Type B pancreatic cell (in vitro differentiated cells): Measurements from ENCODE around the gene R3HCC1L. TPM values are rescaled to one million over a fixed set of nuclear protein-coding genes. Genes with fewer than 3 reads are reported as not detected.

ENCODE experiments used
- DNase-seq: peaks from one replicate; pipeline ENCODE4 v3.0.0; 2021; ENCODE audit warnings: mixed read lengths; ENCODE audit not compliant: unreplicated experiment; ENCODE audit errors: extremely low spot score
- H3K27ac Mint-ChIP-seq: 2 replicates; pipeline ENCODE4 v1.8.0; 2021; ENCODE audit warnings: mild to moderate bottlenecking, mixed read lengths
- H3K27me3 Mint-ChIP-seq: 2 replicates; pipeline ENCODE4 v1.8.0; 2021; ENCODE audit warnings: mixed read lengths
- H3K36me3 Mint-ChIP-seq: 2 replicates; pipeline ENCODE4 v1.8.0; 2021; ENCODE audit warnings: mixed read lengths
- H3K4me1 Mint-ChIP-seq: one replicate; pipeline ENCODE4 v1.8.0; 2021; ENCODE audit warnings: mixed read lengths; ENCODE audit not compliant: unreplicated experiment
- H3K4me3 Mint-ChIP-seq: 2 replicates; pipeline ENCODE4 v1.8.0; 2021; ENCODE audit warnings: mild to moderate bottlenecking, mixed read lengths
- H3K9me3 Mint-ChIP-seq: 2 replicates; pipeline ENCODE4 v1.8.0; 2021; ENCODE audit warnings: mixed read lengths
- total RNA-seq: library from RNA; stranded (reverse); gene quantifications from 2 replicates; pipeline ENCODE4 v1.2.1, GENCODE V29; 2021; ENCODE audit warnings: low replicate concordance
- TF ChIP-seq, protein P1 (sequence below): fragments of 200-600 bp; sonication (generic); conservative IDR thresholded peaks from 2 replicates; pipeline ENCODE4 v1.5.0; 2021; ENCODE audit warnings: antibody characterized with exemption, mild to moderate bottlenecking

Gene R3HCC1L
- total RNA-seq, 1 donor from 2014 or later, result 15.4 TPM

DNA sequence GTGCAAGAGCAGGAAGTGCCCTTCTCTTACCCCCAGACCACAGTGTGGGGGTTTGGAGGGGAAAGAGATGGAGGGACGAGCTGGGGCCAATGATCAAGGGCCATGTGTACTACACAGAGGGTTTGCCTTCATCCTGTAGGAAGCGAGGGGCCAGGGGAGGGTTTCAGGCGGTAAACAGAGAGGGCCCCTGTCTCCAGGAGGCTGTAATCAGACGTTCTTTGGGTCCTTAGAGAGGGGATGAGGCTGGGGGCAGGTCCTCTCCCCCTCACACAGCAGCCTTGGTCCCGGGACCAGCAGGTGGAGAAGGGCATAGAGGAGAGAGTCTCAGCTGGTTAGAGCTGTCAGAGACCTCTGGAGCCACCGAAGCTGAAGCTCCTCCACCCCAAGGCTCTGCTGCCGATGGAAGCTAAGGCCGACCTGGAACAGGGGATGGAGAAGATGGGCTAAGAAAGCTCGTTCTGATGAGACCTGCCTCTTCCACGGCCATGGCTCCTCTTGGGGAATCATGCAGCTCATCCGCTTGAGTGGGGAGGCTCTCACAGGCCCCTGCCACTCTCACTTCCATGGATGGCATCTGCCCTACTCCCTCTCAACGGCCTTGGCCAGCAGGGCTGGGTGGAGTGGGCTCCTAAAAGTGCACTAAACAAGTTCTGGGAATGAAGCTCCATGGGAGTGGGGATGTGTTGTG, 130.1 kb downstream of the R3HCC1L start:
- no peak overlapping the region for H3K4me3 Mint-ChIP-seq
- no peak overlapping the region for H3K27ac Mint-ChIP-seq
- peaks cover 35% of the 10 kb centered on the region for H3K27me3 Mint-ChIP-seq

DNA sequence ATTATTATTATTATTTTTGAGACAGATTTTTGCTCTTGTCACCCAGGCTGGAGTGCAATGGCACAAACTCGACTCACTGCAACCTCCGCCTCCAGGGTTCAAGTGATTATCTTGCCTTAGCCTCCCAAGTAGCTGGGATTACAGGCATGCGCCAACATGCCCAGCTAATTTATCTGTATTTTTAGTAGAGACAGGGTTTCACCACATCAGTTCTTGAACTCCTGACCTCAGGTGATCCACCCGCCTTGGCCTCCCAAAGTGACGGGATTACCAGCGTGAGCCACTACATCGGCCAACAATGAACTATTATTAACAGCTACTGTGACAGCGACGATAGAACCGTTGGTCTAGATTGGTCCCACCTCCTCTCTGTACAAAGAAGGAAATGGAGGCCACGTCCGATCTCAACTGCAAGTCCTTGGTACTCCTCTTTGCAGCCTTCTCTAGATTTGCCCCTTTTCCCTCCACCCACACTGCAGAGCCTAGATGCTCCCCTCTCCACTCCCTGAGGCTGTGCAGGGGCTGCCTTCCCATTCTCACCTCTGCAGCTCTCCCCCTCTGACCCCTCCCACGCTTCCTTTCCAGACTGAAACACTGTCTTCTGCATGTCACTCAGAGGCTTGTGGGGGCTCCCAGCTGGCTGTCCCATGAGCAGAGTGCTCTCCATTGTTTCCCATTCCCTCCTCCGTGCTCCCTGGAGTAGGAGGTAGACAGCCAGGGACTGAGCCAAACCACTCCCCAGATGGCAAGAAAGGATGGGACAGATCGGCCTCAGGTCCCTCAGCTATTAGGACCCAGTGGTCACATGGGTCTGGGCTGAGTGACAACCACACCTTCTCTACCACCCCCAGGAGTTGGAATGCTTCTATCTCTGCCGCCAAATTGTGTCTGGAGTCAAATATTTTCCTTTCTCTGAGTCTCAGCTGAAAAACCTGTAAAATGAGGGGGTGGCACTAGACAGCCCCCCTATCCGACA, 131.2 kb downstream of the R3HCC1L start:
- no peak overlapping the region for H3K27ac Mint-ChIP-seq
- DNase-seq, result peak; percentile 52
- H3K4me1 Mint-ChIP-seq, result peaks cover 31% of the 10 kb centered on the region
- peak overlapping the region; percentile 57 for H3K4me3 Mint-ChIP-seq
- TF ChIP-seq, protein P1, sequence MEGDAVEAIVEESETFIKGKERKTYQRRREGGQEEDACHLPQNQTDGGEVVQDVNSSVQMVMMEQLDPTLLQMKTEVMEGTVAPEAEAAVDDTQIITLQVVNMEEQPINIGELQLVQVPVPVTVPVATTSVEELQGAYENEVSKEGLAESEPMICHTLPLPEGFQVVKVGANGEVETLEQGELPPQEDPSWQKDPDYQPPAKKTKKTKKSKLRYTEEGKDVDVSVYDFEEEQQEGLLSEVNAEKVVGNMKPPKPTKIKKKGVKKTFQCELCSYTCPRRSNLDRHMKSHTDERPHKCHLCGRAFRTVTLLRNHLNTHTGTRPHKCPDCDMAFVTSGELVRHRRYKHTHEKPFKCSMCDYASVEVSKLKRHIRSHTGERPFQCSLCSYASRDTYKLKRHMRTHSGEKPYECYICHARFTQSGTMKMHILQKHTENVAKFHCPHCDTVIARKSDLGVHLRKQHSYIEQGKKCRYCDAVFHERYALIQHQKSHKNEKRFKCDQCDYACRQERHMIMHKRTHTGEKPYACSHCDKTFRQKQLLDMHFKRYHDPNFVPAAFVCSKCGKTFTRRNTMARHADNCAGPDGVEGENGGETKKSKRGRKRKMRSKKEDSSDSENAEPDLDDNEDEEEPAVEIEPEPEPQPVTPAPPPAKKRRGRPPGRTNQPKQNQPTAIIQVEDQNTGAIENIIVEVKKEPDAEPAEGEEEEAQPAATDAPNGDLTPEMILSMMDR, result no peak
- no peaks in the 10 kb centered on the region for H3K9me3 Mint-ChIP-seq
- H3K27me3 Mint-ChIP-seq, result peaks cover 45% of the 10 kb centered on the region
- H3K36me3 Mint-ChIP-seq, result no peaks in the 10 kb centered on the region

More for the DNA sequence above, 130.1 kb downstream of the R3HCC1L start:
- Mint-ChIP-seq H3K4me1 (peaks cover 31% of the 10 kb centered on the region), H3K36me3 (no peaks in the 10 kb centered on the region), H3K9me3 (no peaks in the 10 kb centered on the region)
- DNase-seq, result peak; percentile 49
- TF ChIP-seq, protein P1, result no peak

DNA sequence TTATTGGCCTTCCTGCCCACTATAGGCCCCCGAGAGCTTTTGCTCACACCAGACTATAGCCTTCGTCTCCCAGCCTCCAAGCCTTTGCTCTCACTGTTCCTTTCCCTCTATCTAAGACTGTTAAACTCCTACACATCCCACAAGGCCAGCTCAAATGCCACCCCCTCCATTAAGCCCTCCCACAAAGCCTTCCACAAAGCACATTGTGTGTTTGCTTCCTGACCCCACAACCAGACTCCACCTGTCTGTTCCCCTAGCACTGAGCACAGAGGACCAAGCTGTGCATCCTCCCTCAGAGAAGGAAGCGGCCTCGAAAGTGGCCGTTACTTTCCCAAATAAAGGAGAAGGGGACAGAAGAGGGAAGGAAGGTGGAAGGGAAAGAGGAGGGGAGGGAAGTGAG, 132.2 kb downstream of the R3HCC1L start:
- no peaks in the 10 kb centered on the region for H3K36me3 Mint-ChIP-seq
- DNase-seq, result peak; percentile 40
- no peaks in the 10 kb centered on the region for H3K9me3 Mint-ChIP-seq
- peak overlapping the region; percentile 48 for H3K27ac Mint-ChIP-seq
- peaks cover 52% of the 10 kb centered on the region for H3K27me3 Mint-ChIP-seq
- H3K4me1 Mint-ChIP-seq, result peaks cover 31% of the 10 kb centered on the region
- H3K4me3 Mint-ChIP-seq, result peak overlapping the region; percentile 70
- TF ChIP-seq, protein P1, result no peak

DNA sequence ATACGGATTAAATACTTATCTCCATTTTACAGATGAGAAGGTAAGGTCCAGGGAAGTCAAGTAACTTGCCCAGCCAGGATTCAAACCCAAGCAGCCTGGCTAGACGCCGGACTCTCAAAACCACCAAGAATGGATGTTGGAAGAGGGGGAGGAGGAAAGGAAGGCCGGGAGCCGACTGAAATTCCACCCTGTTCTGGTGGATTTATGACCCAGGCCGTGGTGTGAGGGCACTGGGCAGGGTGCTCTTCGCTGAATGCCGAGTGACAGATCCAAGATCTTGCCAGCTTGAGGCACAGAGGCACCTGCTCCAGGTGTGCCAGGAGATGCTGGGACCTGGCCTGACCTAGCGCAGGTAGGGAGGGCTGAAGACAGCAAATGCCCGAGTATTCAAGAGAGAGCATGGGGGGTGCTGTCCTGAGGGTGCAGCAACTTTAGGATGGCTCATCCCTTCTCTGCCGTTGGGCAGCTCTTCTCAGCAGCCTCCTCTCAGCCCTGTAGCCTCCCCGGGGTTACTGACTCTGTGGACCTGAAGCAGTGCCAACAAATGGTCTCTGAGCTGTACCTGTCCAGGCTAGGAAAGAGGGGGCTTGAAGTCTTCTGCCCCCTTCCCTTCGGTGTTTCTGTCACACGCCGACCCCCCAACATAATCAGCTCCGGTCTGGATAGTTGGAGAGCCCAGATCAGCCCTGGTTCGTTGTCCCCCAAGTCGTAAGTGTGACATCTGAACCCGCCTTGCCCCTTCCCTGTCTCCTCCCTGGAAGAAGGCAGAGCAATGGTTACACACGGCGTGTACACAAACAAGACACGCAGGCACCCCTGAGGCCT, 132.8 kb downstream of the R3HCC1L start:
- H3K27ac Mint-ChIP-seq, result peak overlapping the region; percentile 50
- no peaks in the 10 kb centered on the region for H3K36me3 Mint-ChIP-seq
- H3K4me1 Mint-ChIP-seq, result peaks cover 31% of the 10 kb centered on the region
- no peaks in the 10 kb centered on the region for H3K9me3 Mint-ChIP-seq
- TF ChIP-seq, protein P1, result no peak
- H3K4me3 Mint-ChIP-seq, result peak overlapping the region; percentile 86
- peaks cover 56% of the 10 kb centered on the region for H3K27me3 Mint-ChIP-seq
- DNase-seq, result peak; percentile 37
